Stimulated activated CD8-positive, alpha-beta memory T cell treated with anti-CD3 and anti-CD28 coated beads, Interleukin-15, amount 100 ng/mL, for 24 hours (primary cell): Measurements from ENCODE around the gene STAB2.
"Not testable (repeated sequence)": the region's sequence is repeated elsewhere in the genome, so short reads cannot be mapped to it uniquely, and the experiment has no call there.

Experiments used
- DNase-seq: peaks from one replicate; pipeline ENCODE4 v3.0.0-alpha.2; 2020; ENCODE audit warnings: low read depth

STAB2 gene

GRCh38 chr12:103653568-103654173 is 66.6 kb downstream of the STAB2 start:
- DNase-seq = not testable (repeated sequence)

- DNase-seq = no peak
These were observed 67.7 kb downstream of the STAB2 start for GRCh38 chr12:103654816-103655215.

- no peak for DNase-seq
These were observed 69.2 kb downstream of the STAB2 start for GRCh38 chr12:103656291-103656690.

- DNase-seq = no peak
These were observed 70.3 kb downstream of the STAB2 start for GRCh38 chr12:103657331-103657730.

- DNase-seq = no peak
These were observed 77.6 kb downstream of the STAB2 start for GRCh38 chr12:103664626-103665025.

- no peak for DNase-seq
These were observed 78.9 kb downstream of the STAB2 start for GRCh38 chr12:103665971-103666370.

- DNase-seq = no peak
These were observed 80.1 kb downstream of the STAB2 start for GRCh38 chr12:103667125-103667524.

- no peak for DNase-seq
These were observed 81.4 kb downstream of the STAB2 start for GRCh38 chr12:103668520-103668919.

- DNase-seq = no peak
These were observed 84.3 kb downstream of the STAB2 start for GRCh38 chr12:103671367-103671766.

- no peak for DNase-seq
These were observed 85.5 kb downstream of the STAB2 start for GRCh38 chr12:103672401-103673119.

- no peak for DNase-seq
These were observed 86.4 kb downstream of the STAB2 start for GRCh38 chr12:103673487-103673886.

GRCh38 chr12:103673891-103674375 is 86.9 kb downstream of the STAB2 start:
- DNase-seq = no peak

- no peak for DNase-seq
These were observed 89.8 kb downstream of the STAB2 start for GRCh38 chr12:103676893-103677292.

GRCh38 chr12:103677341-103677740 is 90.3 kb downstream of the STAB2 start:
- DNase-seq = no peak

GRCh38 chr12:103677905-103678304 is 90.8 kb downstream of the STAB2 start:
- no peak for DNase-seq

GRCh38 chr12:103679421-103680170 is 92.5 kb downstream of the STAB2 start:
- no peak for DNase-seq

- no peak for DNase-seq
These were observed 93.6 kb downstream of the STAB2 start for GRCh38 chr12:103680591-103681141.

- no peak for DNase-seq
These were observed 99.0 kb downstream of the STAB2 start for GRCh38 chr12:103686026-103686425.

GRCh38 chr12:103687253-103687652 is 100.2 kb downstream of the STAB2 start:
- no peak for DNase-seq

- no peak for DNase-seq
These were observed 101.4 kb downstream of the STAB2 start for GRCh38 chr12:103688376-103689063.

GRCh38 chr12:103690426-103690825 is 103.4 kb downstream of the STAB2 start:
- no peak for DNase-seq

GRCh38 chr12:103691063-103691462 is 104.0 kb downstream of the STAB2 start:
- DNase-seq = no peak
